Measurements from ENCODE around the gene ST6GAL1. TPM values are rescaled to one million over a fixed set of nuclear protein-coding genes. Genes with fewer than 3 reads are reported as not detected.
"Not testable (repeated sequence)": the region's sequence is repeated elsewhere in the genome, so short reads cannot be mapped to it uniquely, and the experiment has no call there.

Gene ST6GAL1
- total RNA-seq, 1 donor from 2014 or later: 72.7 TPM

DNA sequence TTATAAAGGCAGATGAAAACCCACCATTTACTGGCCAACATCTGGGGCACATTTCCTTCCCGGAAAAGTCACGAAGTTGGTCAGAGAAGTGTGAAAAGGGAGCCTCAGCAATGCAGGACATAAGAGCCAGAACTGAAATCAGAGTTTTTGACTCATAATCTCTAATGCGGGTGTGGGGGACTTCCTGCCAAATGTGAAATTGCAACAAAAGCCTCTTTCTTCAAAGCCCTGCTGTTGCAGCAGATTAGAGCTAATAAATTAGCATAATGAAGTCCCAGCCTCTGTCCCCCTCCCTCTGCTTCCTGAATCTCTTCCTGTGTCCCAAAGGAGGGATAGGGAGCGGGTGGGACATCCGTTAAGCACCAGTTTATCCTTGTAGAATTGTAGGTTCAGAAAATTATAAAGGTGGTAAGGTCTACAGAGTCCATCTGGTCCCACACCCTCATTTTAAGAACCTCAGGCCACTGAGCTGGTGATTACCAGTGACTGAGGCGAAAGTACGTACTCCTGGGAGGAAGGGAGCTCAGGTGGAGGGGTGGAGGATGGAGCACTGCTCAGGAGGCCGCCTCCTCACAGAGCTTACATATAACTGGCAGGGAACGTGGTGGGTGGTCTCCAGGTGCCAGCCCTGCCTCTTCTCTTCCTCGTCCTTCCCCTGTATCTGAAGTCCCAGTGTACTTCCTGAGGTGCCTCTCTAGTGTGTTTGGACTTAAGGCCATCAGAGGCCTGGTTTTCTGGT lies 35.0 kb downstream of the ST6GAL1 start:
- DNase-seq: no peak
- Histone ChIP-seq H3K27me3 (ENCODE audit: low read depth) (no peaks in the 10 kb centered on the region), H3K4me1 (no peaks in the 10 kb centered on the region), H3K9me3 (no peaks in the 10 kb centered on the region), H3K27ac (no peak overlapping the region), H3K36me3 (peaks cover 29% of the 10 kb centered on the region), H3K4me3 (no peak overlapping the region)
- intact Hi-C loops (cut with DNase I): no loop called here
- TF ChIP-seq, protein P1, sequence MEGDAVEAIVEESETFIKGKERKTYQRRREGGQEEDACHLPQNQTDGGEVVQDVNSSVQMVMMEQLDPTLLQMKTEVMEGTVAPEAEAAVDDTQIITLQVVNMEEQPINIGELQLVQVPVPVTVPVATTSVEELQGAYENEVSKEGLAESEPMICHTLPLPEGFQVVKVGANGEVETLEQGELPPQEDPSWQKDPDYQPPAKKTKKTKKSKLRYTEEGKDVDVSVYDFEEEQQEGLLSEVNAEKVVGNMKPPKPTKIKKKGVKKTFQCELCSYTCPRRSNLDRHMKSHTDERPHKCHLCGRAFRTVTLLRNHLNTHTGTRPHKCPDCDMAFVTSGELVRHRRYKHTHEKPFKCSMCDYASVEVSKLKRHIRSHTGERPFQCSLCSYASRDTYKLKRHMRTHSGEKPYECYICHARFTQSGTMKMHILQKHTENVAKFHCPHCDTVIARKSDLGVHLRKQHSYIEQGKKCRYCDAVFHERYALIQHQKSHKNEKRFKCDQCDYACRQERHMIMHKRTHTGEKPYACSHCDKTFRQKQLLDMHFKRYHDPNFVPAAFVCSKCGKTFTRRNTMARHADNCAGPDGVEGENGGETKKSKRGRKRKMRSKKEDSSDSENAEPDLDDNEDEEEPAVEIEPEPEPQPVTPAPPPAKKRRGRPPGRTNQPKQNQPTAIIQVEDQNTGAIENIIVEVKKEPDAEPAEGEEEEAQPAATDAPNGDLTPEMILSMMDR (IDR thresholded peaks at IDR 0.05): no peak
- no peak for ATAC-seq

DNA sequence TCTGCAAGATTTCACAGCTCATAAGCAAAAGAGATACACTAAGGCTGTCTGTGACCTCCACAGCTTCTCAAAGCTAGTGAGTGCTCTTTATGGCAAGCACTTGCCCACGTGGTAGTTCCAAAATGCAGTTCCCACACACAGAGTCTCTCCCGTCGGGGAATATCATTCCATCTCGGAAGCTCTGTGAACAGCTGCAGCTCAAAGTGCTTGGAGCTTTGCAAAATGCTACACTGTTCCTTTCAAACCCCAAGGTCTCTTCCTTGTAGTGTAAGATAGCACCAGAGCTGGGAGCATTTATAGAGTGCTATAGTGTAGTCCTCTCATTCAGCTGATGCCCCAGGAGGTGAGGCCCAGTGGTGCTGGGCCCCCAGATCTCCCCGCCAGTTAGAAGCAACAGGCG lies 36.1 kb downstream of the ST6GAL1 start:
- no peak overlapping the region for H3K4me3 ChIP-seq
- H3K4me1 ChIP-seq: peaks cover 8% of the 10 kb centered on the region
- H3K27ac ChIP-seq: no peak overlapping the region
- H3K36me3 ChIP-seq: peaks cover 30% of the 10 kb centered on the region
- ATAC-seq (no peak), DNase-seq (no peak)
- H3K9me3 ChIP-seq: no peaks in the 10 kb centered on the region
- TF ChIP-seq, protein P1 (IDR thresholded peaks at IDR 0.05): no peak
- no peaks in the 10 kb centered on the region for H3K27me3 ChIP-seq (ENCODE audit: low read depth)
- intact Hi-C loops (cut with DNase I): no loop called here

GRCh38 chr3:186967236-186967635 lies 36.9 kb downstream of the ST6GAL1 start:
- Histone ChIP-seq H3K27ac (peak overlapping the region; percentile 41), H3K36me3 (peaks cover 39% of the 10 kb centered on the region), H3K4me1 (peaks cover 16% of the 10 kb centered on the region)
- H3K4me3 ChIP-seq; DNase-seq; H3K9me3 ChIP-seq; intact Hi-C loops (cut with DNase I); H3K27me3 ChIP-seq (ENCODE audit: low read depth): not testable (repeated sequence)
- ATAC-seq: peak in 1 of 2 donors; percentile 18

DNA sequence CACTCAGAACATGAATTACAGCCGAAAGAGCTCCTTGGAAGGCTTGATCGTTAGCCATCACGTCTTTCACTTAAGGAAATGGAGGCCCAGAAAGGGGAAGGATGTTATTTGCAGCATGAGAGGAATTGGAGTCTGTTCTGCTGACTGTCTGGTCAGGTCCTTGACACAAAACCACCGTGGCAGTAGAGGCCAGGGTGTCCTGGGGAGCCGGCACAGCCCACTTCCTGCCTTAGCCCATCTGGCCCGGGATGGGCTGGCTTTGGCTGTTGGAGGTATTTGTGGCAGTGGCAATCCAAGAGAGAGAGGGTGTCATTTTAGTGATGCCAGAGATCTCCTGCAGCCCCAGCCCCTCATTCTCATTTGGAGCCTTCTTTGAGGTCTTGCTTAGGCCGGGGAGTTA lies 37.4 kb downstream of the ST6GAL1 start:
- Histone ChIP-seq H3K4me1 (peaks cover 18% of the 10 kb centered on the region), H3K27me3 (ENCODE audit: low read depth) (no peaks in the 10 kb centered on the region), H3K4me3 (no peak overlapping the region), H3K27ac (peak overlapping the region; percentile 41), H3K36me3 (peaks cover 43% of the 10 kb centered on the region), H3K9me3 (no peaks in the 10 kb centered on the region)
- DNase-seq: no peak
- TF ChIP-seq, protein P1 (IDR thresholded peaks at IDR 0.05): no peak
- intact Hi-C loops (cut with DNase I): no loop called here
- peak in 1 of 2 donors; percentile 20 for ATAC-seq

DNA sequence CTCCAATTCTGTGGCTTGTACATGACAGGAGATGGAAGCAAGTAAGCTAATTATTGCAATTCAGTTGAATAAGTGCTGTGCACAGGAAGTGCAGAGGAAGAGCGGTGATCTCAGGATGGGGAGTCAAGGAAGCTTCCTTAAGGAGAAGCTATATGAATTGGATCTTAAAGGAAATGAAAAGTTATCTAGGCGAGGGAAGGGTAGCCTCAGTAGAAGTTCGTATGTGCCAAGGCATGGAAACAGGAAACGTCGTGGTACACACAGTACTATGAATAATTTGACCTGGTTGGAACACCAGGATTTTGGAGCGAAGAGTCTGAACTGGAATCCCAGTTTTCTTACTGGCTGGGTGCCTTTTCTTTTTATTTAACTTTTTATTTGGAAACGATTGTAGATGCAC lies 39.3 kb downstream of the ST6GAL1 start:
- TF ChIP-seq, protein P1 (IDR thresholded peaks at IDR 0.05): no peak
- peak in 1 of 2 donors; percentile 20 for ATAC-seq
- peaks cover 42% of the 10 kb centered on the region for H3K36me3 ChIP-seq
- no peaks in the 10 kb centered on the region for H3K27me3 ChIP-seq (ENCODE audit: low read depth)
- H3K4me3 ChIP-seq: no peak overlapping the region
- intact Hi-C loops (cut with DNase I): no loop called here
- H3K27ac ChIP-seq: no peak overlapping the region
- DNase-seq: no peak
- H3K9me3 ChIP-seq: no peaks in the 10 kb centered on the region
- H3K4me1 ChIP-seq: peaks cover 18% of the 10 kb centered on the region

- Histone ChIP-seq H3K27ac (peak overlapping the region; percentile 57), H3K4me1 (peaks cover 18% of the 10 kb centered on the region), H3K36me3 (peaks cover 37% of the 10 kb centered on the region)
- H3K4me3 ChIP-seq; H3K27me3 ChIP-seq (ENCODE audit: low read depth); intact Hi-C loops (cut with DNase I); DNase-seq; H3K9me3 ChIP-seq; ATAC-seq: not testable (repeated sequence)
These were observed 40.8 kb downstream of the ST6GAL1 start for GRCh38 chr3:186971106-186971505.
